Brain microvascular endothelial cell (primary cell): ENCODE results near the gene PCNX1.

ENCODE experiments used
- DNase-seq: peaks from one replicate; pipeline ENCODE4 v3.0.0-alpha.2; 2020
- H3K27ac ChIP-seq: fragments of 250-450 bp; sonication (Bioruptor Pico); 2 replicates; pipeline ENCODE4 v1.5.1; 2020; ENCODE audit warnings: mild to moderate bottlenecking, moderate library complexity
- H3K27me3 ChIP-seq: fragments of 250-450 bp; sonication (Bioruptor Pico); replicated peaks from 2 replicates; pipeline ENCODE4 v1.5.1; 2020; ENCODE audit warnings: mild to moderate bottlenecking
- H3K36me3 ChIP-seq: fragments of 250-450 bp; sonication (Bioruptor Pico); replicated peaks from 2 replicates; pipeline ENCODE4 v1.5.1; 2020; ENCODE audit warnings: mild to moderate bottlenecking
- H3K4me3 ChIP-seq: 2 replicates; pipeline ENCODE4 v1.5.1; 2011; ENCODE audit warnings: low read depth, mild to moderate bottlenecking, control low read depth, low read length, moderate library complexity
- in situ Hi-C: cut with HindIII; loops from 2 replicates; pipeline ENCODE4 v1.10.0; 2017; ENCODE audit warnings: low sequenced_read_pairs, low pct_ligation_motif_present
- TF ChIP-seq, protein P1 (sequence below): IDR thresholded peaks from 2 replicates; pipeline ENCODE4 v1.5.1; 2011; ENCODE audit warnings: low read depth, mild to moderate bottlenecking, moderate library complexity, low read length, control low read depth, inconsistent platforms; ENCODE audit errors: missing control alignments

Gene PCNX1

DNA sequence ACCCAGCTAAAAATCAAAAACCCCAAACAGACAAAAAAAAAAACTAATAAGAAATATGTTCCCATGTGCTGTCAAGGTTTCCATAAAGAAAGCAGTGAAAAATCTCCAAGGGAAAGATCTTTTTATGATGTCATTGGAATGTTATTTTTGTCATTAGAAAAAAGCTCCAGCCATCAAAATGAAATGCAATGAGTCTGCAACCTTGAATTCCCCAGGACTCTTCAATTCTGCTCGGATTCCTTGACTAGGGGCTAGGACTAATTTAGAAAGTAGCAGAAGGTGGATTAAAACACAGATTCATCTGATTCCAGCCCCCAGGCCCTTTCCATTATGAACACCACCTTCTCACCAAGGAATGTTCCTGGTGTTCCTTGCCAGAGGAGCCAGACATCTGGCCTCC is 6.0 kb upstream of the PCNX1 start:
- Histone ChIP-seq H3K4me3 (no peak overlapping the region), H3K27ac (peak overlapping the region; percentile 14), H3K36me3 (no peaks in the 10 kb centered on the region), H3K27me3 (no peaks in the 10 kb centered on the region)
- in situ Hi-C loops, result no loop called here
- TF ChIP-seq, protein P1, sequence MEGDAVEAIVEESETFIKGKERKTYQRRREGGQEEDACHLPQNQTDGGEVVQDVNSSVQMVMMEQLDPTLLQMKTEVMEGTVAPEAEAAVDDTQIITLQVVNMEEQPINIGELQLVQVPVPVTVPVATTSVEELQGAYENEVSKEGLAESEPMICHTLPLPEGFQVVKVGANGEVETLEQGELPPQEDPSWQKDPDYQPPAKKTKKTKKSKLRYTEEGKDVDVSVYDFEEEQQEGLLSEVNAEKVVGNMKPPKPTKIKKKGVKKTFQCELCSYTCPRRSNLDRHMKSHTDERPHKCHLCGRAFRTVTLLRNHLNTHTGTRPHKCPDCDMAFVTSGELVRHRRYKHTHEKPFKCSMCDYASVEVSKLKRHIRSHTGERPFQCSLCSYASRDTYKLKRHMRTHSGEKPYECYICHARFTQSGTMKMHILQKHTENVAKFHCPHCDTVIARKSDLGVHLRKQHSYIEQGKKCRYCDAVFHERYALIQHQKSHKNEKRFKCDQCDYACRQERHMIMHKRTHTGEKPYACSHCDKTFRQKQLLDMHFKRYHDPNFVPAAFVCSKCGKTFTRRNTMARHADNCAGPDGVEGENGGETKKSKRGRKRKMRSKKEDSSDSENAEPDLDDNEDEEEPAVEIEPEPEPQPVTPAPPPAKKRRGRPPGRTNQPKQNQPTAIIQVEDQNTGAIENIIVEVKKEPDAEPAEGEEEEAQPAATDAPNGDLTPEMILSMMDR, result no peak
- no peak for DNase-seq

DNA sequence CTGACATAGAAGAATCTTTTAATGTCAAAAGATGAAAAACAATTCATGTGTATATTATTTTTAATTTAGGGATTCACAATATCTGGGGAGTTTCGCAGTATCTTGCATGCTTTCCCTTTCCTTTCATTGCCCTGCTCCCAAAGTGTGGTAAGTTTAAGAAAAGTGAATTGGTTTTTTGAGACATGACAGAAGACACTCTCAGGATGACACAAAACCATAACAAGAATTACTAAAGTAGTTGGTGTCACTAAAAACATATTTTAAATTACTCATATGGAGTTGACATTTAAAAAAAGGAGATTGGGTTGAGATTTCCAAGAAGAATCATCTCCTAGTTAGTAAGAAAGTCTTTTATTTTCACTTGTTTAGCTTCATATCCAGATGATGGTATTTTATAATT is 5.1 kb upstream of the PCNX1 start:
- no peak for DNase-seq
- no peaks in the 10 kb centered on the region for H3K36me3 ChIP-seq
- H3K4me3 ChIP-seq, result no peak overlapping the region
- in situ Hi-C loops, result no loop called here
- no peak overlapping the region for H3K27ac ChIP-seq
- TF ChIP-seq, protein P1, result no peak
- no peaks in the 10 kb centered on the region for H3K27me3 ChIP-seq

DNA sequence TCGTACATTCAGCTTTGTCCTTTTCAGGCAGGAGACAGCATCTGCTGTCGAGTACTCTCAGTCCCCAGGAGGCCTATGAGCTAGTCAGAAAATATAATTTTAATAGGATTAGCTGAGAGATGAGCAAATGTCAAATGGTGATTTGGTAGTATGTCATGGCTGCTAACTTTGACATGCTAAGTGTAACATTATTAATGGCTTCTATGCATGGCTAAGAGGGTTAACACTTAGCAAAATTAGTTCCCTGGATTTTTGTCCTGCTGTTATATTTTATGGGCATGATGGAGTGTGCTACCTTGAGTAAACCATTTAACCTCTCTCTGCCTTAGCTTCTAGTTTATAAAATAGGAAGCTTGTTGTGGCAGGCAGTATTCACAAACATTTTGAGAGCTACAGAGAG is 2.9 kb upstream of the PCNX1 start:
- H3K27me3 ChIP-seq, result no peaks in the 10 kb centered on the region
- TF ChIP-seq, protein P1, result no peak
- in situ Hi-C loops, result no loop called here
- no peak overlapping the region for H3K27ac ChIP-seq
- H3K4me3 ChIP-seq, result no peak overlapping the region
- DNase-seq, result no peak
- H3K36me3 ChIP-seq, result no peaks in the 10 kb centered on the region

DNA sequence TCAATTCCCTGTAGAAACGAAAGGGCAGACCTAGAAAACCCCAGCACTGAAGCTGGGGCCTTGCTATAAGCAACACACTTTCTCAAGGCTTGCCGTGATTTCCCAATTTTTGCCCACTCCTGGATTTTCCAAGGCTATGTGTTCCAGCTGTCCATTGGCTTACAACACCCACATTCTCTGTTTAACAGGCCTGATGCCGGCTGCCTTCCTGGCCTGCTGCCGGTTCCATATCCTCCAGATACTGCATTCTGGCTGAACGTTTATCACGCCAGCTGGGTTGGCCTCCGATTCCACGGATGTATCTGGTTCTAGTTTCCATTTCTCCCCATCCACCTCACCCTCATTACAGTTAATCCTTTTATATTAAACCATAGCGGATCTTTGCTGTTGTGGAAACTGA is 2.0 kb upstream of the PCNX1 start:
- in situ Hi-C loops, result no loop called here
- Histone ChIP-seq H3K4me3 (no peak overlapping the region), H3K27ac (no peak overlapping the region), H3K27me3 (no peaks in the 10 kb centered on the region), H3K36me3 (no peaks in the 10 kb centered on the region)
- TF ChIP-seq, protein P1, result no peak
- no peak for DNase-seq

DNA sequence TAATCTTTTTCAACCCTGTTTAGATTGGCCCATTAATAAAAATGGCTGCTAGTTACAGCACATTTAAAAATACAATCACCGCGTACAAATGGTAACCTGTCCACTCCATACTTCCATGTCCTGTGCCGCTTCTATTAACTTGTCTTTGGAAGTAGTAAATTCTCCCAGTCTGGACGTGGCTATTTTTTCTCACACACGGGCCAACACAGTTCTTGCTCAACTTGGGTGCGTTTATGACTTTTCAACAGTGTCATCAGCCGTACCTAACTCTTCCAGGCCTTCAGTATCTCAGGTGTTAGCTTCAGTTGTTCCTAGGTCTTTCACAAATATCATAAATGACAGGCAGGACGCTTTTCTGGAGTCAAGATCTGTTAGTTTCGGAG is 475 bp upstream of the PCNX1 start:
- DNase-seq, result no peak
- Histone ChIP-seq H3K36me3 (no peaks in the 10 kb centered on the region), H3K4me3 (peak overlapping the region; percentile 94), H3K27ac (peak overlapping the region; percentile 58), H3K27me3 (no peaks in the 10 kb centered on the region)
- TF ChIP-seq, protein P1, result no peak
- in situ Hi-C loops, result no loop called here

DNA sequence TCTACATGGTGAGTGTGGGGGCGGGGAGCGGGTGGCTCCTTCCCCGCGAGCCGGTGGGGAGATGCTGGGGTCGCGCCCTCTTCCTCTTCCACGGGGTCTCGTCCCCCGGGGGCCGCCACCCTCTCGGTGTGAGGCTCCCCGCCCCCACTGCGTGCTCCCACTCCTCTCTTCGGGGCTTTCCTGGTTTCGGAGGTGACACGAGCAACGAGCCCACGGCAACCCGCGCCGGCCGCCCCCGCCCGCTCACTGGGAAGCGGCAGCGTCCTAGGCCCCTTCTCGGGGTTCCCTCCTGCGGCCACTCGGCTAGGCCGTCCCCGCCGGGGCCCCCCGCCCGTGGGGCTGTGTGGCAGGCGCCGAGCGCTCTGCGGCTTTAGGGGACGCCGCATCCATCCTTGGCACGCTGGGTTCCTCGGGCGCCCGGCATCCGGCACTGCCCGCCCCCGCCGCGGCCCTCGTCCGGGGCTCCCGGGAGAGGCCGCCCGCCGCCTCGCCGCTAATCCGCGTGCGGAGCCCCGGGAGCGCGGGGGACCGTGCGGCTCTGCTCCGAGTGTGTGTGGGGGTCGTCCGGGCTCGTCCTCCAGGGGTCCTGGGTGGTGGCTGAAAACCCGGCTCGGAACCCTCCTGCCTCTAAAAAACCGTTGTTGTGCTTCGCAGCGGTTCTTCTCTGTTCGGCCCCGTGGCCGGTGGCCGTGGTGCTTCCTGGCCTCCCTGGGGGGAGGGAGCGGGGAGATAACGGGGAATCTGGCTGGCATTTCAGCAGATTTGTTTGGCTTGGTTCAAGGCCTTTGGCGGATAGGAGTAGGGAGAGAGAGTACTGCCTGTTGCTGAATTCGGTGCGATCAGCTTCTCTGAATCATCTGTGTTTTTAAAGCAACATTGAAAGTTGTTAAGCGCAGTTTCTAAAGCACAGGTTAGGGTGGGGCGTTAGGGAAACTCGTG is 1.0 kb downstream of the PCNX1 start:
- peak; percentile 52 for DNase-seq
- in situ Hi-C loops, result no loop called here
- Histone ChIP-seq H3K27me3 (no peaks in the 10 kb centered on the region), H3K27ac (peak overlapping the region; percentile 58), H3K4me3 (peak overlapping the region; percentile 94), H3K36me3 (no peaks in the 10 kb centered on the region)
- TF ChIP-seq, protein P1, result no peak
